SK-N-SH (cell line): ENCODE data around the gene KCNN3. TPM values are rescaled to one million over a fixed set of nuclear protein-coding genes. Genes with fewer than 3 reads are reported as not detected.

Experiments
- CTCF ChIA-PET: fragments of 300-600, 350-600 bp; formaldehyde crosslinking; extraction: SDS; loops from one replicate; lab custom pipeline; 2021; lab: Yijun Ruan, JAX
- POLR2A ChIA-PET: fragments of 350-600 bp; sonication (Branson Sonifier 250); formaldehyde crosslinking; extraction: SDS; loops from one replicate; lab custom pipeline; 2020; ENCODE audit warnings: antibody characterized with exemption, inconsistent platforms; lab: Yijun Ruan, JAX
- DNase-seq: peaks from one replicate; pipeline ENCODE4 v3.0.0; 2012
- H2AFZ ChIP-seq: fragments of 200-600 bp; sonication (generic); 2 replicates; pipeline ENCODE4 v1.8.1; 2016; ENCODE audit warnings: antibody characterized with exemption, mild to moderate bottlenecking, low read depth
- H3F3A ChIP-seq: fragments of 200-600 bp; sonication (generic); replicated peaks from 2 replicates; pipeline ENCODE3; 2016; ENCODE audit warnings: antibody characterized with exemption, mild to moderate bottlenecking; ENCODE audit not compliant: insufficient read depth
- H3K27ac ChIP-seq, 2 experiments: fragments of 200-500 bp in 1 of 2; fragments of 200-600 bp in 1 of 2; sonication (Bioruptor generic) in 1 of 2; sonication (generic), shearing (Covaris generic) in 1 of 2; 2 replicates each; pipeline versions ENCODE4 v1.5.1 to v1.6.1; 2014 to 2016; ENCODE audit warnings: low read depth in 2 of 2, inconsistent platforms in 1 of 2, low read length in 1 of 2, mild to moderate bottlenecking in 1 of 2, mixed read lengths in 1 of 2
- H3K27me3 ChIP-seq: fragments of 200-600 bp; sonication (generic), shearing (Covaris generic); 2 replicates; pipeline ENCODE4 v1.6.1; 2016; ENCODE audit warnings: mixed run types; ENCODE audit not compliant: insufficient read depth
- H3K36me3 ChIP-seq, 2 experiments: fragments of 200-500 bp in 1 of 2; fragments of 200-600 bp in 1 of 2; sonication (Bioruptor generic) in 1 of 2; sonication (generic) in 1 of 2; replicated peaks in 1 of 2; 2 replicates each; pipeline versions ENCODE3 to v1.5.1; 2014 to 2016; ENCODE audit warnings: low read length in 1 of 2, mild to moderate bottlenecking in 1 of 2; ENCODE audit not compliant: insufficient read depth in 2 of 2, control insufficient read depth in 1 of 2
- H3K4me1 ChIP-seq, 2 experiments: fragments of 200-500 bp in 1 of 2; fragments of 200-600 bp in 1 of 2; sonication (Bioruptor generic) in 1 of 2; sonication (generic), shearing (Covaris generic) in 1 of 2; 2 replicates each; pipeline versions ENCODE4 v1.5.1 to v1.6.1; 2014 to 2016; ENCODE audit warnings: low read depth in 1 of 2, low read length in 1 of 2, mixed run types in 1 of 2; ENCODE audit not compliant: insufficient read depth in 2 of 2, control insufficient read depth in 1 of 2
- H3K4me2 ChIP-seq: fragments of 200-600 bp; sonication (generic), shearing (Covaris generic); 2 replicates; pipeline ENCODE4 v1.6.1; 2017; ENCODE audit warnings: mixed run types
- H3K4me3 ChIP-seq, 2 experiments: fragments of 200-500 bp in 1 of 2; fragments of 200-600 bp in 1 of 2; sonication (Bioruptor generic) in 1 of 2; sonication (generic), shearing (Covaris generic) in 1 of 2; 2 replicates each; pipeline versions ENCODE4 v1.5.1 to v1.8.1; 2014 to 2016; ENCODE audit warnings: low read depth in 2 of 2, inconsistent platforms in 1 of 2, low read length in 1 of 2, mild to moderate bottlenecking in 1 of 2, mixed read lengths in 1 of 2, moderate library complexity in 1 of 2
- H3K79me2 ChIP-seq: fragments of 200-600 bp; sonication (generic); 2 replicates; pipeline ENCODE4 v1.8.1; 2017; ENCODE audit warnings: mild to moderate bottlenecking; ENCODE audit not compliant: insufficient read depth
- H3K9ac ChIP-seq: fragments of 200-600 bp; sonication (generic); 2 replicates; pipeline ENCODE4 v1.6.1; 2017; ENCODE audit warnings: mixed run types
- H3K9me2 ChIP-seq: fragments of 200-600 bp; sonication (generic); 2 replicates; pipeline ENCODE4 v1.6.1; 2017; ENCODE audit warnings: mixed run types
- H3K9me3 ChIP-seq: fragments of 200-600 bp; sonication (generic); 2 replicates; pipeline ENCODE4 v1.6.1; 2017; ENCODE audit warnings: mixed run types, mild to moderate bottlenecking, moderate library complexity
- H4K20me1 ChIP-seq: fragments of 200-600 bp; sonication (generic); 2 replicates; pipeline ENCODE4 v1.6.1; 2017; ENCODE audit warnings: mild to moderate bottlenecking, mixed run types; ENCODE audit not compliant: insufficient read depth
- CHD2 ChIP-seq: fragments of 150-350 bp; IDR thresholded peaks from 2 replicates; pipeline ENCODE4 v1.6.1; 2018; ENCODE audit warnings: low read length; ENCODE audit not compliant: partially characterized antibody
- CTCF ChIP-seq: fragments of 200-600 bp; sonication (generic); IDR thresholded peaks from 2 replicates; pipeline ENCODE4 v1.6.1; 2017; ENCODE audit warnings: antibody characterized with exemption, mild to moderate bottlenecking, moderate library complexity
- EP300 ChIP-seq, 2 experiments: IDR thresholded peaks; 2 replicates each; pipeline versions ENCODE4 v1.4.0 to v1.6.1; 2012; ENCODE audit warnings: borderline replicate concordance in 1 of 2, low read depth in 1 of 2, low read length in 1 of 2
- EZH2phosphoT487 ChIP-seq: fragments of 200-600 bp; sonication (generic); IDR thresholded peaks from 2 replicates; pipeline ENCODE4 v1.6.1; 2017; ENCODE audit warnings: low read depth, mixed run types, mild to moderate bottlenecking, antibody characterized with exemption, moderate library complexity, borderline replicate concordance
- FOSL2 ChIP-seq: IDR thresholded peaks from 2 replicates; pipeline ENCODE4 v1.4.0; 2012; ENCODE audit warnings: low read depth, mild to moderate bottlenecking, moderate library complexity, borderline replicate concordance
- FOXM1 ChIP-seq: IDR thresholded peaks from 2 replicates; pipeline ENCODE4 v1.4.0; 2012; ENCODE audit warnings: low read depth, mild to moderate bottlenecking
- GATA2 ChIP-seq: sonication (generic); formaldehyde crosslinking; IDR thresholded peaks from 2 replicates; pipeline ENCODE4 v1.5.0; 2020; ENCODE audit warnings: mild to moderate bottlenecking, missing genetic modification reagents
- IRF3 ChIP-seq: fragments of 150-350 bp; IDR thresholded peaks from 2 replicates; pipeline ENCODE4 v1.6.1; 2016; ENCODE audit warnings: mild to moderate bottlenecking, low read depth, low read length
- MAX ChIP-seq: IDR thresholded peaks from 2 replicates; pipeline ENCODE4 v1.4.0; 2012; ENCODE audit warnings: low read depth
- MEF2A ChIP-seq: IDR thresholded peaks from 2 replicates; pipeline ENCODE4 v1.4.0; 2012; ENCODE audit warnings: low read depth, borderline replicate concordance
- NFIC ChIP-seq: IDR thresholded peaks from 2 replicates; pipeline ENCODE4 v1.4.0; 2012; ENCODE audit warnings: borderline replicate concordance
- NRF1 ChIP-seq: IDR thresholded peaks from 2 replicates; pipeline ENCODE4 v1.6.1; 2012; ENCODE audit warnings: low read depth, mild to moderate bottlenecking, low read length
- PBX3 ChIP-seq: IDR thresholded peaks from 2 replicates; pipeline ENCODE4; 2012
- RXRA ChIP-seq: IDR thresholded peaks from 2 replicates; pipeline ENCODE4 v1.4.0; 2012; ENCODE audit warnings: low read depth, mild to moderate bottlenecking, borderline replicate concordance
- SIN3A ChIP-seq: IDR thresholded peaks from 2 replicates; pipeline ENCODE4 v1.6.1; 2012; ENCODE audit warnings: low read depth, mild to moderate bottlenecking, low read length, moderate library complexity, borderline replicate concordance
- SMC3 ChIP-seq: IDR thresholded peaks from 2 replicates; pipeline ENCODE4 v1.6.1; 2012; ENCODE audit warnings: low read depth, low read length, improper control_type of control experiment
- TCF12 ChIP-seq: IDR thresholded peaks from 2 replicates; pipeline ENCODE4 v1.4.0; 2012
- TEAD4 ChIP-seq: IDR thresholded peaks from 2 replicates; pipeline ENCODE4 v1.4.0; 2012; ENCODE audit warnings: mild to moderate bottlenecking, borderline replicate concordance; ENCODE audit not compliant: insufficient read depth
- USF1 ChIP-seq: IDR thresholded peaks from 2 replicates; pipeline ENCODE4 v1.4.0; 2012; ENCODE audit warnings: low read depth, borderline replicate concordance
- WGBS: methylation state at CpG from one replicate; pipeline ENCODE4 v1.1.6; 2017; ENCODE audit warnings: low lambda C conversion rate; 5-methylcytosine and 5-hydroxymethylcytosine counted together
- polyA plus RNA-seq, 3 experiments: library from polyadenylated mRNA; depleted of rRNA; stranded (reverse); fragments of >200 nt; gene quantifications; 2 replicates each; pipeline ENCODE4 v1.2.3, GENCODE V29; 2012

Gene KCNN3
- polyA plus RNA-seq, 1 of the 3 experiments (the other 2 are of a cell fraction) = 0.16 TPM

- no peaks in the 10 kb centered on the region for H3K36me3 ChIP-seq
- POLR2A ChIA-PET = no interaction called here
- no peak overlapping the region for H3K27ac ChIP-seq
- 48% methylated on average over 3 of the region's 3 CpGs for WGBS
- DNase-seq = no peak
- H3K9me3 ChIP-seq = no peaks in the 10 kb centered on the region
- no peaks in the 10 kb centered on the region for H3F3A ChIP-seq
- H4K20me1 ChIP-seq = no peaks in the 10 kb centered on the region
- no peaks in the 10 kb centered on the region; the same call in 1 of the 2 replicates for H3K27me3 ChIP-seq
- no peak overlapping the region for H3K9ac ChIP-seq
- H3K4me3 ChIP-seq = no peak overlapping the region
- peaks cover 0 to 3% of the 10 kb centered on the region in 2 experiments; a peak in 1 of 4 replicates for H3K4me1 ChIP-seq
- no peaks in the 10 kb centered on the region for H3K9me2 ChIP-seq
- no peaks in the 10 kb centered on the region for H3K79me2 ChIP-seq
- CTCF ChIA-PET = interaction anchor here (0.9 to 3.1 kb wide), 5 partner anchors 110 to 317 kb away, joined by 3 to 23 read pairs (median 4); no protein-coding TSS in a partner anchor
- H3K4me2 ChIP-seq = no peak overlapping the region
- TF ChIP-seq RXRA = no peak
- no peak for TF ChIP-seq EZH2phosphoT487
- TF ChIP-seq IRF3 = no peak
- no peak for TF ChIP-seq CHD2
- no peak for TF ChIP-seq SIN3A
- TF ChIP-seq NFIC = no peak
- no peak for TF ChIP-seq NRF1
- TF ChIP-seq TCF12 = no peak
- TF ChIP-seq FOXM1 = no peak
- no peak for TF ChIP-seq GATA2 (CRISPR knock-in tag)
- no peak for TF ChIP-seq EP300 (IDR thresholded peaks at IDR 0.05; ENCODE audit: borderline replicate concordance in 1 of 2, low read depth in 1 of 2, low read length in 1 of 2)
- TF ChIP-seq CTCF = no peak
- H2AFZ ChIP-seq = no peak overlapping the region
Measured at GRCh38 chr1:154876842-154877369, 6.8 kb upstream of the KCNN3 start.

GRCh38 chr1:154874465-154874864 lies 4.4 kb upstream of the KCNN3 start:
- Histone ChIP-seq H3K9me2 (no peaks in the 10 kb centered on the region), H3K4me3 (no peak overlapping the region), H4K20me1 (no peaks in the 10 kb centered on the region), H3K4me1 (peaks cover 5 to 13% of the 10 kb centered on the region in 2 experiments; a peak in 3 of 4 replicates), H3K79me2 (no peaks in the 10 kb centered on the region), H3K27ac (no peak overlapping the region), H3K27me3 (no peaks in the 10 kb centered on the region; the same call in 1 of the 2 replicates), H3K36me3 (no peaks in the 10 kb centered on the region), H3F3A (no peaks in the 10 kb centered on the region), H3K4me2 (no peak overlapping the region), H3K9ac (no peak overlapping the region), H2AFZ (no peak overlapping the region), H3K9me3 (no peaks in the 10 kb centered on the region)
- ChIA-PET POLR2A (no interaction called here), CTCF (interaction anchor here (1.0 to 4.1 kb wide), 6 partner anchors 67 to 394 kb away, joined by 3 to 32 read pairs (median 5); no protein-coding TSS in a partner anchor)
- no peak for DNase-seq
- WGBS = 70% methylated on average over 5 of the region's 5 CpGs
- TF ChIP-seq USF1 (no peak), TEAD4 (no peak), MAX (no peak), FOSL2 (no peak), SMC3 (no peak), FOXM1 (no peak), CHD2 (no peak), NRF1 (no peak), GATA2 (CRISPR knock-in tag) (no peak), MEF2A (no peak), PBX3 (no peak), IRF3 (no peak)
